Transverse colon (tissue), 3 donors: ENCODE results near the gene LIME1.

Experiments used
- POLR2A ChIP-seq: fragments of 450-650 bp; IDR thresholded peaks from one replicate; pipeline ENCODE4 v1.6.1; 2016; ENCODE audit warnings: antibody characterized with exemption, mild to moderate bottlenecking, moderate library complexity
- TF ChIP-seq, protein P1 (sequence below), 5 experiments: fragments of 200-600 bp in 3 of 5; fragments of 450-650 bp in 2 of 5; sonication (generic) in 3 of 5; IDR thresholded peaks; 1 replicate in 2 of 5; 2 replicates in 3 of 5; pipeline ENCODE4 v1.5.1; 2016 to 2017; ENCODE audit warnings: antibody characterized with exemption in 5 of 5, inconsistent platforms in 3 of 5, mild to moderate bottlenecking in 2 of 5, moderate library complexity in 1 of 5

DNA sequence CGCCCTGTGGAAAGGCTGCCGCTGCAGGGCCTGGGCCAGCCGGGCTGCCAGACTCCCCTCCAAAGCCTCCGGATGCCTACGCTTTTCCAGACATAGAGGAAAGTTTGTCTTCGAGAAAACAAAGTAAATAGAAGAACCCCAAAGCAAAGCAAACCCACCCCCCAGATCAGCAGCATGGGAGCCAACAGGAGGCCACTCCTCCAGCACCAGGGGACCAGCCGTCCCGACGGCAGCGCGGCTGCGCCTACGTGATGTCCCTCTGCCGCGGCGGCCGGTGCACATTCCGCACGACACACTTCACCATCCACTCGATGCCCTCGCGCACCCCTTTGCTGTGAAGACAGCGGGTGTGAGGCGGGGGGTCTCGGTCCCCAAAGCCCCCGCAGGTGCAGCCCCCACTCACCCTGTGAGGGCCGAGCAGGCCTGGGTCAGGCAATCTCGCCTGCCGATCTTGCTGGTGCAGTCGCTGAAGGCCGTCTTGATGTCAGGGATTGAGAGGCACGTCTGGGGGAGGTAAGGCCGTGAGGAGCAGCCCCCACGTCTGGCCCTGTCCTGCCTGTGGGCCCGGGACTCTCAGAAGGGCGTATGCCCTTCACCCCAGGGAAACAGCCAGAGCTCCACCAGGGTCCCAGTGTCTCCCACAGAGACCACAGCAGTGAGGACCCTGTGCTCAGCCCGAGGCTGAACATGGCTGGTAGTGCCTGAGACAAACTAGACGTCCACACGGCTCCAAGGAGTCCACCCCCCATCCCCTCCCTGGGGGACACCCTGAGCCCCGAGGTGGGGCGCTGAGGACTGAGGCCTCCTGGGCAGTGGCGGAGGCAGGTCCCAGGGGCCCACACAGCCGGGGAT lies 36.0 kb upstream of the LIME1 start:
- TF ChIP-seq POLR2A, result no peak
- TF ChIP-seq, protein P1, sequence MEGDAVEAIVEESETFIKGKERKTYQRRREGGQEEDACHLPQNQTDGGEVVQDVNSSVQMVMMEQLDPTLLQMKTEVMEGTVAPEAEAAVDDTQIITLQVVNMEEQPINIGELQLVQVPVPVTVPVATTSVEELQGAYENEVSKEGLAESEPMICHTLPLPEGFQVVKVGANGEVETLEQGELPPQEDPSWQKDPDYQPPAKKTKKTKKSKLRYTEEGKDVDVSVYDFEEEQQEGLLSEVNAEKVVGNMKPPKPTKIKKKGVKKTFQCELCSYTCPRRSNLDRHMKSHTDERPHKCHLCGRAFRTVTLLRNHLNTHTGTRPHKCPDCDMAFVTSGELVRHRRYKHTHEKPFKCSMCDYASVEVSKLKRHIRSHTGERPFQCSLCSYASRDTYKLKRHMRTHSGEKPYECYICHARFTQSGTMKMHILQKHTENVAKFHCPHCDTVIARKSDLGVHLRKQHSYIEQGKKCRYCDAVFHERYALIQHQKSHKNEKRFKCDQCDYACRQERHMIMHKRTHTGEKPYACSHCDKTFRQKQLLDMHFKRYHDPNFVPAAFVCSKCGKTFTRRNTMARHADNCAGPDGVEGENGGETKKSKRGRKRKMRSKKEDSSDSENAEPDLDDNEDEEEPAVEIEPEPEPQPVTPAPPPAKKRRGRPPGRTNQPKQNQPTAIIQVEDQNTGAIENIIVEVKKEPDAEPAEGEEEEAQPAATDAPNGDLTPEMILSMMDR (IDR thresholded peaks at IDR 0.05), result no peak
